Tibial nerve (tissue), 4 donors: ENCODE data around the gene LCP1.

Experiments
- CTCF ChIP-seq, 5 experiments: fragments of 200-600 bp in 3 of 5; fragments of 450-650 bp in 2 of 5; sonication (generic) in 3 of 5; IDR thresholded peaks; one replicate each; pipeline ENCODE4 v1.5.1; 2016 to 2019; ENCODE audit warnings: antibody characterized with exemption in 5 of 5, mild to moderate bottlenecking in 3 of 5, moderate library complexity in 2 of 5
- EP300 ChIP-seq, 2 donors: sonication (generic); formaldehyde crosslinking; IDR thresholded peaks; one replicate each; pipeline ENCODE4 v1.6.1; 2017; ENCODE audit warnings: antibody characterized with exemption in 2 of 2, mild to moderate bottlenecking in 1 of 2
- POLR2A ChIP-seq, 2 donors: fragments of 450-650 bp; IDR thresholded peaks; one replicate each; pipeline ENCODE4 v1.6.1; 2017; ENCODE audit warnings: antibody characterized with exemption in 2 of 2, mild to moderate bottlenecking in 2 of 2, moderate library complexity in 2 of 2

GRCh38 chr13:46097663-46098062 is 84.3 kb downstream of the LCP1 start:
- TF ChIP-seq POLR2A (IDR thresholded peaks at IDR 0.05) = no peak
- no peak for TF ChIP-seq CTCF (IDR thresholded peaks at IDR 0.05)
- TF ChIP-seq EP300 (IDR thresholded peaks at IDR 0.05) = no peak
